ENCODE measurements around the gene TPRKB.

The TPRKB gene

DNA sequence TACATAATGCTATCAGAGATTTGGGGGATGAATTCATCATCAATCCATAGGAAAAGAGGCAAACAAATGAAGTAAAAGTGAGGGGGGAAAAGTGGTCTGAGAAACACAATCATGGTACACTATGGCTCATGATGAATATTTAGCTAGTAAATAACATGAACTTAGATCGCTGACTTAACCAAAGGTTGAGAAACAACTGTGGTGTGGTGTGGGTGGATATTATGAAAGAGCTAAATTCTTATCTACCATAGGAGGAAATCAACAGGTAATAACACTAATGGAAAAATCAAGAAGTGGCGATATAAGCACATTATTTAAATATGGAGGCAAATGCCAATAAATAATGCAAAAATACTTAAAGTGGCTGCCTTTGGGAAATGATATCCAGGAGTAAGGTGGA, 12.2 kb upstream of the TPRKB start:
- H3K27me3 ChIP-seq, result no peaks in the 10 kb centered on the region
- peaks cover 62% of the 10 kb centered on the region for H3K36me3 ChIP-seq
- H3K4me1 ChIP-seq (ENCODE audit: control insufficient read depth in 1 of 2, insufficient read depth in 1 of 2, low read depth in 1 of 2, low read length in 1 of 2), result peaks cover 5 to 8% of the 10 kb centered on the region in 2 experiments
- H3K27ac ChIP-seq, result no peak overlapping the region
- no peaks in the 10 kb centered on the region for H3K9me3 ChIP-seq
- TF ChIP-seq, protein P1, sequence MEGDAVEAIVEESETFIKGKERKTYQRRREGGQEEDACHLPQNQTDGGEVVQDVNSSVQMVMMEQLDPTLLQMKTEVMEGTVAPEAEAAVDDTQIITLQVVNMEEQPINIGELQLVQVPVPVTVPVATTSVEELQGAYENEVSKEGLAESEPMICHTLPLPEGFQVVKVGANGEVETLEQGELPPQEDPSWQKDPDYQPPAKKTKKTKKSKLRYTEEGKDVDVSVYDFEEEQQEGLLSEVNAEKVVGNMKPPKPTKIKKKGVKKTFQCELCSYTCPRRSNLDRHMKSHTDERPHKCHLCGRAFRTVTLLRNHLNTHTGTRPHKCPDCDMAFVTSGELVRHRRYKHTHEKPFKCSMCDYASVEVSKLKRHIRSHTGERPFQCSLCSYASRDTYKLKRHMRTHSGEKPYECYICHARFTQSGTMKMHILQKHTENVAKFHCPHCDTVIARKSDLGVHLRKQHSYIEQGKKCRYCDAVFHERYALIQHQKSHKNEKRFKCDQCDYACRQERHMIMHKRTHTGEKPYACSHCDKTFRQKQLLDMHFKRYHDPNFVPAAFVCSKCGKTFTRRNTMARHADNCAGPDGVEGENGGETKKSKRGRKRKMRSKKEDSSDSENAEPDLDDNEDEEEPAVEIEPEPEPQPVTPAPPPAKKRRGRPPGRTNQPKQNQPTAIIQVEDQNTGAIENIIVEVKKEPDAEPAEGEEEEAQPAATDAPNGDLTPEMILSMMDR (IDR thresholded peaks at IDR 0.05), result no peak
- H3K4me3 ChIP-seq (ENCODE audit: low read depth in 1 of 2, low read length in 1 of 2), result no peak overlapping the region

DNA sequence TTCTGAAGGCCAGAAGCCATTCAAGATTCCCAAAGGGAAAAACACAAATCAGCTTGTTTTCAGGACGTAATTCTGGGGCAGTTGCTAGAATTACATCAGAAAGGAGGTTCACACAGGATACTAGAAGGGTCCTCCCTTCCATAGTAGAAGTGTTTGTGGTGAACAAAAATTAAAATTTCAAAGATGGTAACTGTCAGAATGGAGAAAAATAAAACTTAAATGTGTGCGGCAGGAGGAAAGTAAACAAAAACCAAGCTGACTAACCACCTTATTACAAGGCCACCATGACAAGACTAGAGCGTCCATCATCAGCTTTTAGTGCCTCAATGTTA, 9.7 kb upstream of the TPRKB start:
- TF ChIP-seq, protein P1 (IDR thresholded peaks at IDR 0.05), result no peak
- no peaks in the 10 kb centered on the region for H3K9me3 ChIP-seq
- no peak overlapping the region for H3K4me3 ChIP-seq (ENCODE audit: low read depth in 1 of 2, low read length in 1 of 2)
- H3K27ac ChIP-seq, result no peak overlapping the region
- H3K27me3 ChIP-seq, result no peaks in the 10 kb centered on the region
- peaks cover 5 to 8% of the 10 kb centered on the region in 2 experiments for H3K4me1 ChIP-seq (ENCODE audit: control insufficient read depth in 1 of 2, insufficient read depth in 1 of 2, low read depth in 1 of 2, low read length in 1 of 2)
- peaks cover 47% of the 10 kb centered on the region for H3K36me3 ChIP-seq

DNA sequence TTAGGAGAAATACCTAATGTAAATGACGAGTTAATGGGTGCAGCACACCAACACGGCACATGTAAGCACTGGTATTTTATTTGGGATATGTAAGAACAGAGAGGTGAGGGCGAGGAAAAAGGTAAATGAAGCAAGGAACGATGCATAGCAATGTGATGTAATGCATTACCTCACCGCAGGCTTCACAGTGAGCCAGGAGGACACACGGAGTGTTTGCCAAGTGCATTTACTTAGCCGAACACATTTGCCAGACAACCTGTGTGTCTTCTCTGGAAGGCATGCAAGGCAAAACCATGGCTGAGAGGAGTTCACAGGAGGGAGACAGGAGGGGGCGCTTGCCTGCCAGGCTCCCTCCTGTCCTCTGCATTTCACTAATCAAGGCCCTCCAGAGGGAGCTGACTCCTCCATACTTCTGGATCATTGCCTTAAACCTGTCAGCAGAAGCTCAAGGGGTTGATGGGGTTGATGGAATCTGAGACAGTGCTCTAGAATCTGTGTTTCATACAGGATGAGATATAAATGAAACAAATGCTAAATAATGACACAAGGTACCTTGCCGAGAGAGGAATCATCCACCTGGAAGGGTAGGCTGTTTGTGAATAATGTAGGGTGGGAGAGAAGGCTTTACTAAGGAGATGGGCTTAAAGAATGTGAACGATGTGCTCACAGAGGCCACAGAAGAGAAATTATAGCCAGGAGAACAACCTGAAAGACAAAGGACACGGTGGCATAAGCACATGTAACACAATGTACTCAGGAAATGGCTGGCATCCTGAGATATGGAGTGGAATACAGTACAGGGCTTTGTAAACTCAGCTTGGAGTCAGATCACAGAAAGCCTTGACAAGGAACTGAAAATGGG, 9.1 kb upstream of the TPRKB start:
- Histone ChIP-seq H3K4me3 (ENCODE audit: low read depth in 1 of 2, low read length in 1 of 2) (no peak overlapping the region), H3K9me3 (no peaks in the 10 kb centered on the region), H3K27ac (no peak overlapping the region), H3K4me1 (ENCODE audit: control insufficient read depth in 1 of 2, insufficient read depth in 1 of 2, low read depth in 1 of 2, low read length in 1 of 2) (peaks cover 5 to 8% of the 10 kb centered on the region in 2 experiments), H3K36me3 (peaks cover 45% of the 10 kb centered on the region), H3K27me3 (no peaks in the 10 kb centered on the region)
- TF ChIP-seq, protein P1 (IDR thresholded peaks at IDR 0.05), result no peak

DNA sequence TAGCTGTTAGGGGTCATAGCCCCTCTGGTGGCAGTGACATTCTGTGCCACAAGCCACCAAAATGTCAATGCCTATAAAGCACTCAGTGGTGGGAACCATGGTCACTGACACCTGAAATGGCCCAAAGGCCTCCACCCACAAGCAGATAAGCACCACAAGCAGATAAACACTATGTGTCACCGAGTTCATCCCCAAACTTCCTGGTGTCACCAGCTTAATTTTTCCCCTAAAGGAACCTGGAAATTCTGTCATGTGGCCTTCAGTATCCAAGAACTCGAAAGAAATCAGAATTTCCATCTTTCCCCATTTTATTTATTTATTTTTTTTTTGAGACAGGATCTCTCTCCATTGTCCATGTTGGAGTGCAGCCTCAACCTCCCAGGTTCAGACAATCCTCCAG, 3.6 kb upstream of the TPRKB start:
- no peak overlapping the region for H3K27ac ChIP-seq
- no peaks in the 10 kb centered on the region for H3K9me3 ChIP-seq
- peaks cover 13 to 15% of the 10 kb centered on the region in 2 experiments for H3K4me1 ChIP-seq (ENCODE audit: control insufficient read depth in 1 of 2, insufficient read depth in 1 of 2, low read depth in 1 of 2, low read length in 1 of 2)
- no peak overlapping the region for H3K4me3 ChIP-seq (ENCODE audit: low read depth in 1 of 2, low read length in 1 of 2)
- peaks cover 18% of the 10 kb centered on the region for H3K36me3 ChIP-seq
- H3K27me3 ChIP-seq, result no peaks in the 10 kb centered on the region
- TF ChIP-seq, protein P1 (IDR thresholded peaks at IDR 0.05), result no peak

DNA sequence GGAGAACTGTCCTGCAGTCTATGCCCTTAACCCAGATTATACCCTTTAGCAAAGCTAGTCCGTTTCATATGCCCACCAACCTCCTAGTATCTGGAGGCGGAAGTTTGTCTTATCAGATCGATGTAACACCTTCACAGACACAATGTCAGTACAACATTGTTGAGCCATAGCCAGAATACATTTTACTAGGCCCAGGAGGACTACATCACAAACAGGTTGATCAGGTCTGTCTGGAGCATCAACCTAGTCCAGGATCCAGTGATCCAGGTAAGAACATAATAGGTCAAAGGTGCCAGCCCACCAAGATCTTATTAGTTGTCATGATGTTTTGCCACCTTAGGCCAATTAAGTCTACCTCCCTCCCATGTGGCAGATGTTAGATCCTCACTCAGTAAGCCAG, 2.0 kb upstream of the TPRKB start:
- TF ChIP-seq, protein P1 (IDR thresholded peaks at IDR 0.05), result no peak
- H3K4me3 ChIP-seq (ENCODE audit: low read depth in 1 of 2, low read length in 1 of 2), result no peak overlapping the region
- peaks cover 13 to 15% of the 10 kb centered on the region in 2 experiments for H3K4me1 ChIP-seq (ENCODE audit: control insufficient read depth in 1 of 2, insufficient read depth in 1 of 2, low read depth in 1 of 2, low read length in 1 of 2)
- H3K9me3 ChIP-seq, result no peaks in the 10 kb centered on the region
- H3K27ac ChIP-seq, result no peak overlapping the region
- peaks cover 13% of the 10 kb centered on the region for H3K36me3 ChIP-seq
- no peaks in the 10 kb centered on the region for H3K27me3 ChIP-seq
